HTERT RPE-1 (cell line): ENCODE measurements around the gene TUT4.

ENCODE experiments used
- in situ Hi-C: fragments of 300-500 bp; cut with MboI; formaldehyde crosslinking; loops from 4 replicates; pipeline ENCODE4 v1.14.3; 2020; ENCODE audit warnings: low sequenced_read_pairs

Gene TUT4

DNA sequence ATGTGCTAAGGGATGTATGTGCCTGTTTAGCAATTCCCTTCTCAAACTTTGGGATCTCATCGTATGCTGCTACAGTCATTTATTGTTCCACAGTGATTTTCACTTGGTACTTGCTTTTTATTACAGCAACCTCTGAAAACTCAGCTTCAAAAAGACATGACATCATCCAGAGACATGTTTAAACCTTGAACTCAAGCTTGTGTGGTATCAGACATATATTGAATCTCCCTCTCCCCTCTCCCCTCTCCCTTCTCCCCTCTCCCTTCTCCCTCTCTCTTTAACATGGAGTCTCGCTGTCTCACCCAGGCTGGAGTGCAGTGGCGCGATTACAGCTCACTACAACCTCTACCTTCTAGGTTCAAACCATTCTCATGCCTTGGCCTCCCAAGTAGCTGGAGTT is 19.5 kb upstream of the TUT4 start:
- in situ Hi-C loops: no loop called here

GRCh38 chr1:52571783-52572182 is 18.9 kb upstream of the TUT4 start:
- in situ Hi-C loops: no loop called here

DNA sequence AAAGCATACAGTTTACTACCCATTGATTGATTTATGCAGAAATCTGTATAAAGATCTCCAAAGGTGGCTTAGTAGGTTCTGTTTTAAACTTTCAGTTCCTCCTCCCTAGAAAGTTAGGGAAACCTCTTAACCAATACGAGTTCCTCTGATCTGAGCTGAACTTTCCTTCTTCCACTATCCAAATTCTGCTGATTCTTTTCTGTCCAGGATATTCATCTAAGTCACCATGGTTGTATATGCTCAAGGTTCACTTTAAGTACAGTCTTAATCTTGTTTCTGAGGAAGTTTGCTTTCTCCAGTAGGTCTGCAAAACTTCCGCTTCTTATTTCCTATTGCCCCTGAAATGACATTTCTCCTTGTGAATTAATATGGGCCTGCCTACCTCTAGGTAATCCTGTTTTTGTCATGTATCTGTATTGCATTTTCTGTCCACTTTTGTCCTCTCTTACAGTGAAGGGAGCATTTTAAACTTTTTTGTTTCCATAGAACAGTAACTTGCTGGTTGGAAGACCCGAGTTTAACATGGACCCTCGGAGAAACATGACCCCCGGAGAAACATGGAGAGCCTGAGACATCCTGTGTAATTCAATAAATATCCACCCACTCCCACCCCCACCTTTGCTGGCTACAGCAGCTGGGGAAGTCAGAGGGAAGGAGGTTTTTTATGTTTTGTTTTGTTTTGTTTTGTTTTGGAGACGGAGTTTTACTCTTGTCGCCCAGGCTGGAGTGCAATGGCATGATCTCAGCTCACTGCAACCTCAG is 16.7 kb upstream of the TUT4 start:
- in situ Hi-C loops: no loop called here

- in situ Hi-C loops: no loop called here
Measured at GRCh38 chr1:52567943-52568342, 15.1 kb upstream of the TUT4 start.

DNA sequence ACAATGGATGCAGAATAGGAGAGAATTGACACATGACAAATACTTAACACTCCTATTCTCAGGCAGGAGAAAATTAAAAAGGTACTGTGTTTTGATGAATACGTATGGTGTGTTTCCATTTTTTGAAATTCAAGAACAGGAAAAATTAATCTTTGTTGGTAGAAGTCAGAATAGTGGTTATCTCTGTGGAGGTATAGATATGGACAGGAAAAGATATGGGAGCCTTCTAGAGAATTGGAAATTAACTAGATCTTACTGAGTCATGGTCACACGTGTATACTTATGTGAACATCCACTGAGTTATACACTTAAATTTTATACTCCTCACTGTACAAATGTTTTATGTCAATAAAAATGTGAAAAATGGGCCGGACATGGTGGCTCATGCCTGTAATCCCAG is 9.9 kb upstream of the TUT4 start:
- in situ Hi-C loops: no loop called here

DNA sequence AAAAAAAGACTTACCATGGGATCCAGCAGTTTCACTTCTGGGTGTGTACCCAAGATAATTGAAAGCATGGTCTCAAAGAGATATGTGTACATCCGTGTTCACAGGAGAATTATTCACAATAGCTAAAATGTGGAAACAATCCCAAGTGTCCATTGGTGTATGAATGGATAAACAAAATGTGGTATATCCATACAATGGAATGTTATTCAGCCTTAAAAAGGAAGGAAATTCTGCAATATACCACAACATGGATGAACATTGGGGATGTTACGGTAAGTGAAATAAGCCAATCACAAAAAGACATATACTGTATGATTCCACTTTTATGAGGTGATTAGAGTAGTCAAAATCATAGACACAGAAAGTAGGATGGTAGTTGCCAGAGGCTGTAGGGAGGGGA is 7.0 kb upstream of the TUT4 start:
- in situ Hi-C loops: no loop called here

GRCh38 chr1:52558941-52559340 is 6.0 kb upstream of the TUT4 start:
- in situ Hi-C loops: no loop called here

GRCh38 chr1:52556641-52557360 is 3.9 kb upstream of the TUT4 start:
- in situ Hi-C loops: no loop called here

DNA sequence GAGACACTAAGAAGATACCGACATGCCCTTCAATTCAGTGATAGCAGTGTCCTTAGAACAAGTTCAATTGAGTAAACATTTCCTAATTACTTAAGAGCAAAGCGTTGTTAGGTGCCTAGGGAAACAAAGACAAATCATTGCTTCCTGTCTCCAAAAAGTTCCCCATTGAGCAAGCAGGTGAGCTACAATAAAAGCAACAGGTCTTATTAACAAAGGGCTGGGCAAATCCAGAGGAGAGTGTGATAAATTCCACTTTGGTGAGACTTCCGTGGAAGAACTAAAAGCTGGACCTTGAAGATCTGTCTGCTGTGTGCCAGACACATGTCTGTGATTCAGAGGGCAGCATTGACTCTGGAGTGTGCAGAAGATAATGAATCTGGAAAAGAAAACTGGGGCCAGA is 1.9 kb upstream of the TUT4 start:
- in situ Hi-C loops: no loop called here

GRCh38 chr1:52554267-52554640 is 1.4 kb upstream of the TUT4 start:
- in situ Hi-C loops: no loop called here

- in situ Hi-C loops: no loop called here
Measured at GRCh38 chr1:52553362-52554266, 722 bp upstream of the TUT4 start.

- in situ Hi-C loops: no loop called here
Measured at GRCh38 chr1:52552236-52552504, 722 bp downstream of the TUT4 start.

GRCh38 chr1:52551507-52552235 is 1.2 kb downstream of the TUT4 start:
- in situ Hi-C loops: no loop called here

- in situ Hi-C loops: no loop called here
Measured at GRCh38 chr1:52550447-52550846, 2.4 kb downstream of the TUT4 start.

DNA sequence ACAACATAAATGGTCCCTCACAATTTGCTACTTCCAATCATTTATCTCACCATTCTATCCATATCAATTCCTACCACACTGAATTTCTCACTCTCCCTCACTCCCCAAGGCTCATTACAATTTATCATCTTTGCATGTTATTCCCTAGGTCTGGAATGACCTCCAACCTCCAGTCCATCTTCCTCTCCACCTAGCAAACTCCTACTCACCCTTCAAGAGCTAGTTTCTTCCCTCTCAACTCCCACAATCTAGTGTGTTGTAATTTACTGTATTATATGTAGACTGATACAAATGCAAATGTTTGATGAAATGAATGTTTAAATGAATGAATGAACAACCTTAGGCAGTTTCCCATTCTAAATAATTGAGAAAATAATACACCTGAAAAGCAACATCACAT is 3.6 kb downstream of the TUT4 start:
- in situ Hi-C loops: no loop called here

GRCh38 chr1:52546852-52547251 is 6.0 kb downstream of the TUT4 start:
- in situ Hi-C loops: no loop called here

GRCh38 chr1:52544665-52545525 is 8.0 kb downstream of the TUT4 start:
- in situ Hi-C loops: no loop called here

- in situ Hi-C loops: no loop called here
Measured at GRCh38 chr1:52542085-52542688, 10.7 kb downstream of the TUT4 start.

- in situ Hi-C loops: no loop called here
Measured at GRCh38 chr1:52534928-52535764, 17.7 kb downstream of the TUT4 start.
